GM23248 (cell line): ENCODE results near the gene GNA14.

Experiments used
- EZH2 ChIP-seq: fragments of 200-600 bp; sonication (generic); IDR thresholded peaks from 2 replicates; pipeline ENCODE4 v1.6.1; 2018; ENCODE audit warnings: antibody characterized with exemption, mild to moderate bottlenecking; ENCODE audit not compliant: insufficient read depth, poor library complexity, severe bottlenecking
- EZH2phosphoT487 ChIP-seq: fragments of 200-600 bp; sonication (generic); IDR thresholded peaks from 2 replicates; pipeline ENCODE4 v1.6.1; 2018; ENCODE audit warnings: antibody characterized with exemption, moderate library complexity, mild to moderate bottlenecking, low read depth; ENCODE audit not compliant: insufficient read depth

DNA sequence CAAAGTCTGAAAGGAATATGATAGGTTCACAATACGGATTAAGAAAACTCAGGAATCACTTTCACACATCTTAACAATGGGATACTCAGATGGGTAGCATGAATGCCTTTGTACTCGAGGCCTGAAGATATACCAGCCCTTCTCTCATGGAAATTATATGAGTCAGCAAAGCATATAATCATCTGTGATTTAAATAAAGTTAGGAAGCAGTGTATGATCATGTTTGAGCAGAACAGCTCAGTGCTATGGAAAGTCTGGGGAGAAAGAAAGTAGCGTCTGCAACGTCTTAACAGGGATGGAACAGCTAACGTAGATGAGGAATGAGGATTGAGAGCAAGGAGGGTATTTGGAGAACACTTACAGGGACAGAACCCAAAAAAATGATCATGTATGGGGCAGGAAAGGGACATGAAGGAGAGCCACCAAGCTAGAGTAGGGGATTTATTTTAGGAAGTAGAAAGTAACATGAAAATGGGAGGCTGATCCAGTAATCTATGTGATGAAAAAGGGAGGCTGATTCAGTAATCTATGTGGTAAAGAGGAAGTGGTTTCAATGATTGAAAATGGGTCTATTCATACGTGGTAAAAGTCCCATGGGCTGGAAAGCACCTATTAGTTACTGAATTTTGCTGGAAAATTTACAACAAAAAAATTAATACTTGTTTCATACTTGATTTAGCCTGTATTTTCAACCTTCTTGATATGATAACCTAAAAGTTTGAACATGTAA is 85.9 kb downstream of the GNA14 start:
- TF ChIP-seq EZH2 (no peak), EZH2phosphoT487 (no peak)
